Transverse colon (tissue), 4 donors: ENCODE measurements around the gene CBX8. TPM values are rescaled to one million over a fixed set of nuclear protein-coding genes. Genes with fewer than 3 reads are reported as not detected.

Experiments used
- DNase-seq: peaks from one replicate; pipeline ENCODE4 v3.0.0-alpha.2; 2019
- H3K27ac ChIP-seq, 4 donors: fragments of 200-600 bp; sonication (generic); 2 replicates each; pipeline ENCODE4 v1.5.1; 2016 to 2018; ENCODE audit warnings: inconsistent platforms in 4 of 4
- H3K27me3 ChIP-seq: fragments of 200-600 bp; sonication (generic); 2 replicates; pipeline ENCODE4 v1.5.1; 2017; ENCODE audit warnings: inconsistent platforms
- H3K36me3 ChIP-seq, 4 donors: fragments of 200-600 bp; sonication (generic); 2 replicates each; pipeline ENCODE4 v1.5.1; 2017 to 2019; ENCODE audit warnings: inconsistent platforms in 4 of 4
- H3K4me1 ChIP-seq, 4 donors: fragments of 200-600 bp; sonication (generic); 2 replicates each; pipeline ENCODE4 v1.5.1; 2017 to 2020; ENCODE audit warnings: inconsistent platforms in 4 of 4
- H3K4me3 ChIP-seq, 4 donors: fragments of 200-600 bp; sonication (generic); 1 replicate in 1 of 4; 2 replicates in 3 of 4; pipeline versions ENCODE4 v1.5.1 to v1.6.1; 2017 to 2019; ENCODE audit warnings: inconsistent platforms in 4 of 4
- H3K9me3 ChIP-seq, 2 donors: fragments of 200-600 bp; sonication (generic); 2 replicates each; pipeline ENCODE4 v1.5.1; 2017 to 2019; ENCODE audit warnings: inconsistent platforms in 2 of 2
- EP300 ChIP-seq: sonication (generic); formaldehyde crosslinking; IDR thresholded peaks from one replicate; pipeline ENCODE4 v1.6.1; 2017; ENCODE audit warnings: antibody characterized with exemption, low read depth
- POLR2A ChIP-seq: fragments of 450-650 bp; IDR thresholded peaks from one replicate; pipeline ENCODE4 v1.6.1; 2016; ENCODE audit warnings: antibody characterized with exemption, mild to moderate bottlenecking, moderate library complexity
- POLR2AphosphoS5 ChIP-seq, 3 donors: sonication (generic); formaldehyde crosslinking; IDR thresholded peaks; one replicate each; pipeline ENCODE4 v1.6.1; 2016; ENCODE audit warnings: antibody characterized with exemption in 3 of 3
- WGBS, 2 donors: methylation state at CpG; one replicate each; pipeline ENCODE4 v1.1.5; 2018; ENCODE audit warnings: low coverage in 1 of 2; 5-methylcytosine and 5-hydroxymethylcytosine counted together
- in situ Hi-C, 4 donors: fragments of 200-750 bp; cut with MboI; loops; one replicate each; pipeline versions ENCODE4 v1.15.0 to v1.15.1; 2017; ENCODE audit warnings: low sequenced_read_pairs in 3 of 4, low pct_ligation_motif_present in 1 of 4, low pct_unique_long_range_greater_than_20kb in 1 of 4
- intact Hi-C: fragments of 100-400 bp; cut with DNase I; formaldehyde crosslinking; loops from one replicate; pipeline ENCODE4 v1.15.1; 2023; ENCODE audit warnings: low total_unique reads
- total RNA-seq, 4 donors: library from RNA; depleted of rRNA; stranded (reverse); fragments of >200 nt; gene quantifications; one replicate each; pipeline ENCODE4 v1.1.0, GENCODE V29; 2016
- TF ChIP-seq, protein P1 (sequence below), 5 experiments: fragments of 200-600 bp in 3 of 5; fragments of 450-650 bp in 2 of 5; sonication (generic) in 3 of 5; IDR thresholded peaks; 1 replicate in 2 of 5; 2 replicates in 3 of 5; pipeline ENCODE4 v1.5.1; 2016 to 2017; ENCODE audit warnings: antibody characterized with exemption in 5 of 5, inconsistent platforms in 3 of 5, mild to moderate bottlenecking in 2 of 5, moderate library complexity in 1 of 5

CBX8 gene
- total RNA-seq, 4 donors from 2014 or later: 1.5 to 4.4 (median 3.1) TPM

DNA sequence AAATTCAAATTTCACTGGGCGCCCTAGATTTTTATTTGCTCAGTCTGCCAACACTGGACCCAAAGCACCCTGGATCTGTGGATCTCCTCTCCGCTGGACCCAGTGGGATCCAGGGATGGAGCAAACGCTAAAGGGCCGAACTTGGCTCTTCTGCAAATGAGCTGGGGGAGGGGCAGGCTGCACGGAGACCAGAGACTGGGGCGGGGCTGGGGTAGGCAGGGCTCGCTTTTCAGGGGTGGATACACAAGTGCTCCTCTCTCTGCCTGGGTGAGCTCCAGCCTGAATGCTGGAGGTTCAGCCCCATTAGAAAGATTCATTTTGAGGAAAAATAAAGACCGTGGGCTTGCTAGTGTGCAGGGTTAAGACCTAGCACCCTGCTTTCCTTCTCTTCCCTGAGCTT, 33.4 kb upstream of the CBX8 start:
- H3K4me3 ChIP-seq: no peak overlapping the region
- no peak overlapping the region for H3K27ac ChIP-seq
- H3K4me1 ChIP-seq: peaks cover 29 to 35% (median 32%) of the 10 kb centered on the region in 4 donors
- peaks cover 6% of the 10 kb centered on the region for H3K27me3 ChIP-seq
- no peaks in the 10 kb centered on the region for H3K9me3 ChIP-seq
- WGBS, 2 donors: 67 to 88% methylated on average over 1 to 8 of the region's 8 CpGs
- intact Hi-C loops (loop anchor here (10.0 kb wide), 1 partner anchor 164 kb away; no protein-coding TSS in a partner anchor), in situ Hi-C loops (no loop called here)
- TF ChIP-seq, protein P1, sequence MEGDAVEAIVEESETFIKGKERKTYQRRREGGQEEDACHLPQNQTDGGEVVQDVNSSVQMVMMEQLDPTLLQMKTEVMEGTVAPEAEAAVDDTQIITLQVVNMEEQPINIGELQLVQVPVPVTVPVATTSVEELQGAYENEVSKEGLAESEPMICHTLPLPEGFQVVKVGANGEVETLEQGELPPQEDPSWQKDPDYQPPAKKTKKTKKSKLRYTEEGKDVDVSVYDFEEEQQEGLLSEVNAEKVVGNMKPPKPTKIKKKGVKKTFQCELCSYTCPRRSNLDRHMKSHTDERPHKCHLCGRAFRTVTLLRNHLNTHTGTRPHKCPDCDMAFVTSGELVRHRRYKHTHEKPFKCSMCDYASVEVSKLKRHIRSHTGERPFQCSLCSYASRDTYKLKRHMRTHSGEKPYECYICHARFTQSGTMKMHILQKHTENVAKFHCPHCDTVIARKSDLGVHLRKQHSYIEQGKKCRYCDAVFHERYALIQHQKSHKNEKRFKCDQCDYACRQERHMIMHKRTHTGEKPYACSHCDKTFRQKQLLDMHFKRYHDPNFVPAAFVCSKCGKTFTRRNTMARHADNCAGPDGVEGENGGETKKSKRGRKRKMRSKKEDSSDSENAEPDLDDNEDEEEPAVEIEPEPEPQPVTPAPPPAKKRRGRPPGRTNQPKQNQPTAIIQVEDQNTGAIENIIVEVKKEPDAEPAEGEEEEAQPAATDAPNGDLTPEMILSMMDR (IDR thresholded peaks at IDR 0.05): no peak
- TF ChIP-seq POLR2AphosphoS5 (IDR thresholded peaks at IDR 0.05) (no peak), EP300 (no peak), POLR2A (no peak)
- peaks cover 0 to 13% (median 2%) of the 10 kb centered on the region in 4 donors for H3K36me3 ChIP-seq
- DNase-seq: no peak

DNA sequence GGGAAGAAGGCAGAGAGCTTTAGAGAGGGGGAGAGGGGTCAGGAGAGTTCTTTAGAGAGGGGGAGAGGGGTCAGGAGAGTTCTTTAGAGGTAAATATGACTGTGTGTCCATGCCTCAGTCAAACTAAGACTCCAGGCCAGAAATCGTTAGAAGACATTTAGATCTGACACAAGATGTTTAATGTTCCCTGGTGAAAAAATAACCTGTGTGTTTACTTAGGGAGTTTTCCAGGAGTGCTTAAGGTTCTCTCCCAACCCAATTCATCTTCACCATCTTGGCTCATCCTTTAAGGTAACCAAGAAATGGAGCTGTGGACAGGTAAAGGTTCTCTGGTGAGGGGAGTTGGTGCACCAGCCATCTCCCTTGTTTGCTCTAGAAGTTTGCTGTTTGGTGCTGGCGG, 32.6 kb upstream of the CBX8 start:
- DNase-seq: no peak
- TF ChIP-seq POLR2AphosphoS5 (IDR thresholded peaks at IDR 0.05) (no peak), EP300 (no peak), POLR2A (no peak)
- TF ChIP-seq, protein P1 (IDR thresholded peaks at IDR 0.05): no peak
- in situ Hi-C loops: no loop called here
- peaks cover 29 to 35% (median 32%) of the 10 kb centered on the region in 4 donors for H3K4me1 ChIP-seq
- no peak overlapping the region for H3K4me3 ChIP-seq
- H3K27ac ChIP-seq: peak overlapping the region in 1 of 4 donors; percentile 17
- intact Hi-C loops: no loop called here
- 41 to 43% methylated on average over 1 to 2 of the region's 2 CpGs for WGBS, 2 donors
- H3K27me3 ChIP-seq: peaks cover 11% of the 10 kb centered on the region
- H3K9me3 ChIP-seq: no peaks in the 10 kb centered on the region
- H3K36me3 ChIP-seq: peaks cover 0 to 7% (median 2%) of the 10 kb centered on the region in 4 donors

DNA sequence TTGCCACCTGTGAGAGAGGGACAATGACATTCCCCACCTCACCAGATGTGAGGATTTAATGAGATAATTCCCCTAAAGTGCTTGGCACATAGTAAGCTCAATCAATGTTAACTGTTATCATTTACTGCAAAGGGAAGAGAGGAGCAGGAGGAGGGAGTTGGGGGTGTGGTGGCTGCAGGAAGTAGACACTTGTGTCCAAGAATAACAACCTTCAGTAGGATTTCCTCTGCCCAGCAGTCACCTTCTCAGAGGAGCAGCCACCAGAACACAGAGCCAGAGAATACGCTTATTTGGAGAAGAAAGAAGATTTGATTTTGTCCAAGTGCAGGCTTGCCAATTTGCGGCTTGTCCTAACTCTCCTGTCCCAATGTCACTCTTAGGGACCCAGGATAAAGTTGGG, 32.1 kb upstream of the CBX8 start:
- DNase-seq: no peak
- Histone ChIP-seq H3K27me3 (peaks cover 11% of the 10 kb centered on the region), H3K27ac (peak overlapping the region in 1 of 4 donors; percentile 17), H3K36me3 (peaks cover 0 to 6% (median under 1%) of the 10 kb centered on the region in 4 donors), H3K4me1 (peaks cover 29 to 35% (median 32%) of the 10 kb centered on the region in 4 donors), H3K9me3 (no peaks in the 10 kb centered on the region), H3K4me3 (no peak overlapping the region)
- 78% methylated on average over 2 of the region's 2 CpGs; no CpG with 5 or more reads in 1 of the 2 donors for WGBS, 2 donors
- TF ChIP-seq, protein P1 (IDR thresholded peaks at IDR 0.05): no peak
- intact Hi-C loops (no loop called here), in situ Hi-C loops (no loop called here)

DNA sequence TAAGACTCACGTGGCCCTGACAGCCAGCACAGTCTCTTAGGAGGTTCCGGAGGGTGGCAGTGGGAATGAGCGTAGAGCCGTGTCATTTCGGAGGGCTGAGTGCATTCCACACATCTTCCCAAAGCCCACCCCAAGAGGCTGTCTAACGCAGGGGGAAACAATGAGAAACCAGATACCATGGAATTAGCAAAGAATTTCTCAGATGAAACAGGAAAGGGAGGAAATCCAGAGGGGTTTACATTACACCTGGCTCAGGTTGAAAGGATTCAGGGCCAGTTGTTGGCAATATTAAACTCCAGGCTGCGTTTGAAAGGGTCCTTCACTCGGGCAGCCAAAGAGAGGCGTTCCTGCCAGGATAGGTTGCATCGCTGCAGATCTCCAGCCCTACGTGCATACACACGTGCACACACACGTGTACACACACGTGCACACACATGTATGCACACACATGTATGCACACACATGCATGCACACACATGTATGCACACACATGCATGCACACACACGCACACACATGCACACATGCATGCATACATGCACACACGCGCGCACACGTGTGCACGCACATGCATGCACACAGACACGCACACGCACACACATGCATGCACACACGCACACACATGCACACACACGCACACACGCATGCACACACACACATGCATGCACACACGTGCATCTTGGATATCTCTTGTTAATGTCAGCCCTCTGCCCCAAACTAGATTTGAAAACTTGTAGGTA, 30.1 kb upstream of the CBX8 start:
- Histone ChIP-seq H3K9me3 (no peaks in the 10 kb centered on the region), H3K4me1 (peaks cover 17 to 22% (median 20%) of the 10 kb centered on the region in 4 donors), H3K27ac (no peak overlapping the region), H3K4me3 (no peak overlapping the region), H3K27me3 (peaks cover 11% of the 10 kb centered on the region), H3K36me3 (no peaks in the 10 kb centered on the region)
- intact Hi-C loops (no loop called here), in situ Hi-C loops (no loop called here)
- TF ChIP-seq POLR2AphosphoS5 (IDR thresholded peaks at IDR 0.05) (no peak), POLR2A (no peak), EP300 (no peak)
- TF ChIP-seq, protein P1 (IDR thresholded peaks at IDR 0.05): no peak
- 88 to 91% methylated on average over 11 to 26 of the region's 26 CpGs for WGBS, 2 donors
- DNase-seq: no peak
